Neural cell (in vitro differentiated cells): ENCODE measurements around the gene OGDH. TPM values are rescaled to one million over a fixed set of nuclear protein-coding genes. Genes with fewer than 3 reads are reported as not detected.

Experiments
- H2AFZ ChIP-seq: fragments of 200-600, 300-800 bp; sonication (generic), shearing (Covaris generic); 2 replicates; pipeline ENCODE4 v1.6.0; 2014; ENCODE audit warnings: low read depth, mild to moderate bottlenecking, antibody characterized with exemption, low read length, moderate library complexity
- H3F3A ChIP-seq: fragments of 200-600 bp; shearing (Covaris generic); 2 replicates; pipeline ENCODE4 v1.6.1; 2016; ENCODE audit warnings: mild to moderate bottlenecking, moderate library complexity, mixed read lengths, antibody characterized with exemption, low read length; ENCODE audit not compliant: insufficient read depth, poor library complexity, severe bottlenecking
- H3K27ac ChIP-seq: fragments of 200-600, 300-800 bp; sonication (generic), shearing (Covaris generic); 2 replicates; pipeline ENCODE4 v1.5.1; 2014; ENCODE audit warnings: mild to moderate bottlenecking, low read length, moderate library complexity
- H3K27me3 ChIP-seq: fragments of 300-800, 200-600 bp; sonication (generic), shearing (Covaris generic); 2 replicates; pipeline ENCODE4 v1.6.0; 2014; ENCODE audit warnings: mild to moderate bottlenecking, low read depth, low read length, moderate library complexity; ENCODE audit not compliant: insufficient read depth
- H3K36me3 ChIP-seq: fragments of 300-800, 200-600 bp; sonication (generic), shearing (Covaris generic); 2 replicates; pipeline ENCODE4 v1.5.1; 2014; ENCODE audit warnings: mild to moderate bottlenecking, antibody characterized with exemption, low read length, moderate library complexity; ENCODE audit not compliant: insufficient read depth
- H3K4me2 ChIP-seq: fragments of 300-800, 200-600 bp; sonication (generic), shearing (Covaris generic); 2 replicates; pipeline ENCODE4 v1.6.0; 2014; ENCODE audit warnings: mild to moderate bottlenecking, low read length
- H3K4me3 ChIP-seq: fragments of 300-800, 200-600 bp; sonication (generic), shearing (Covaris generic); 2 replicates; pipeline ENCODE4 v1.5.1; 2014; ENCODE audit warnings: mild to moderate bottlenecking, low read length, moderate library complexity
- H3K79me2 ChIP-seq: fragments of 200-600 bp; shearing (Covaris generic); replicated peaks from 2 replicates; pipeline ENCODE4 v1.6.0; 2014; ENCODE audit warnings: mild to moderate bottlenecking, low read length, moderate library complexity; ENCODE audit not compliant: insufficient read depth
- H3K9ac ChIP-seq: fragments of 300-800, 200-600 bp; sonication (generic), shearing (Covaris generic); 2 replicates; pipeline ENCODE4 v1.6.1; 2016; ENCODE audit warnings: mild to moderate bottlenecking, low read length, mixed read lengths
- H3K9me2 ChIP-seq: fragments of 200-600 bp; shearing (Covaris generic); 2 replicates; pipeline ENCODE4 v1.6.1; 2016; ENCODE audit warnings: mild to moderate bottlenecking, low read length, mixed read lengths; ENCODE audit not compliant: insufficient read depth
- H3K9me3 ChIP-seq: fragments of 200-600, 300-800 bp; sonication (generic), shearing (Covaris generic); 2 replicates; pipeline ENCODE4 v1.6.1; 2016; ENCODE audit warnings: mild to moderate bottlenecking, mixed run types, low read length, moderate library complexity, mixed read lengths
- H4K20me1 ChIP-seq: fragments of 200-600 bp; shearing (Covaris generic); 2 replicates; pipeline ENCODE4 v1.6.1; 2016; ENCODE audit warnings: mild to moderate bottlenecking, mixed run types; ENCODE audit not compliant: insufficient read depth
- EP300 ChIP-seq: fragments of 450-650 bp; conservative IDR thresholded peaks from 2 replicates; pipeline ENCODE4 v1.6.1; 2014; ENCODE audit warnings: antibody characterized with exemption, mild to moderate bottlenecking, moderate library complexity; ENCODE audit not compliant: poor library complexity, severe bottlenecking
- EZH2 ChIP-seq: fragments of 200-600, 300-800 bp; shearing (Covaris generic), sonication (generic); IDR thresholded peaks from 2 replicates; pipeline ENCODE4 v1.6.1; 2014; ENCODE audit warnings: antibody characterized with exemption, low read length, borderline replicate concordance, mild to moderate bottlenecking; ENCODE audit not compliant: insufficient read depth, poor library complexity, severe bottlenecking
- MXI1 ChIP-seq: fragments of 450-650 bp; conservative IDR thresholded peaks from 2 replicates; pipeline ENCODE4 v1.6.1; 2014; ENCODE audit warnings: antibody characterized with exemption, mild to moderate bottlenecking; ENCODE audit not compliant: poor library complexity, severe bottlenecking
- POLR2AphosphoS5 ChIP-seq: IDR thresholded peaks from 2 replicates; pipeline ENCODE4 v1.6.1; 2012
- RAD21 ChIP-seq: fragments of 450-650 bp; conservative IDR thresholded peaks from 2 replicates; pipeline ENCODE4 v1.6.1; 2014; ENCODE audit warnings: antibody characterized with exemption, mild to moderate bottlenecking, moderate library complexity
- TAF1 ChIP-seq: IDR thresholded peaks from 2 replicates; pipeline ENCODE4 v1.6.1; 2012; ENCODE audit warnings: low read depth
- polyA plus RNA-seq: library from polyadenylated mRNA; depleted of rRNA; stranded (reverse); fragments of >200 nt; gene quantifications from 2 replicates; pipeline ENCODE4 v1.2.3, GENCODE V29; 2014
- TF ChIP-seq, protein P1 (sequence below): fragments of 450-650 bp; IDR thresholded peaks from 2 replicates; pipeline ENCODE4 v1.5.1; 2014; ENCODE audit warnings: antibody characterized with exemption, mild to moderate bottlenecking, moderate library complexity; ENCODE audit not compliant: poor library complexity, severe bottlenecking

The OGDH gene
- polyA plus RNA-seq, 1 donor from 2014 or later, result 16.9 TPM

DNA sequence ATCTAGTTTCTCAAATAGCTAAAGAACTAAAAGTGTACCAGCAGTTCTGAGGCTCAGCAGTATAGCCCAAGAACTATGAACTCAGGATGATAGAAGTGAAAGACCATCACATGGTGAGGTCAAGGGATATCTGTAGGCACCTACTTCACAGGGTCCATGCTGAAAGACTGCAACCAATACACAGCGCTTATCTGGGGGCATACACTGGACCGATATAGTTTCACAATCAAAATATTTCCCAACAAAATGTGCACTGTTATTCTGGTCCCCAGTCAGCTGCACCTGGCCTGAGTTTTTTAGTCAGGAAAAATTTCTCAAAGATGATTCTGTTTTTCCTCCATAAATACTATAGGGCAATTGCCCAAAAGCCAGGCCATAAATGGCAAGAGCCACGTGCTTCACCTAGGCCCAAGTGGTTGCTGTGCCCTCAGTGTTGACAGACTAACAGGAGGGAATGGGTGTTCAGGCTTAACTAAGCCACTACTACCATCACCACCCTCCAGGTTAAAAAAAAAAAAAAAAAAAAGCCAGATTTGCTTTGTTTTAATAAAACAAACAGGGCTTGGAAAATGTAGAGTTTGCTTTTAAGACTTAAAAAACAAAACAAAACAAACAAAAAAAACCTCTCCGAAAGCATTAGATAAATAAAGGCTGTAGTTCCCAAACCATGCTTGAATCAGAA lies 58.5 kb downstream of the OGDH start:
- H3K9me3 ChIP-seq, result peaks cover 7% of the 10 kb centered on the region
- TF ChIP-seq MXI1, result no peak
- no peak for TF ChIP-seq EZH2
- H3K27me3 ChIP-seq, result no peaks in the 10 kb centered on the region
- no peak overlapping the region for H2AFZ ChIP-seq
- no peaks in the 10 kb centered on the region for H4K20me1 ChIP-seq
- no peaks in the 10 kb centered on the region for H3K9me2 ChIP-seq
- H3K4me2 ChIP-seq, result no peak overlapping the region
- no peaks in the 10 kb centered on the region for H3F3A ChIP-seq
- H3K27ac ChIP-seq, result no peak overlapping the region
- H3K4me3 ChIP-seq, result no peak overlapping the region
- H3K36me3 ChIP-seq, result no peaks in the 10 kb centered on the region
- no peaks in the 10 kb centered on the region for H3K79me2 ChIP-seq
- H3K9ac ChIP-seq, result no peak overlapping the region

DNA sequence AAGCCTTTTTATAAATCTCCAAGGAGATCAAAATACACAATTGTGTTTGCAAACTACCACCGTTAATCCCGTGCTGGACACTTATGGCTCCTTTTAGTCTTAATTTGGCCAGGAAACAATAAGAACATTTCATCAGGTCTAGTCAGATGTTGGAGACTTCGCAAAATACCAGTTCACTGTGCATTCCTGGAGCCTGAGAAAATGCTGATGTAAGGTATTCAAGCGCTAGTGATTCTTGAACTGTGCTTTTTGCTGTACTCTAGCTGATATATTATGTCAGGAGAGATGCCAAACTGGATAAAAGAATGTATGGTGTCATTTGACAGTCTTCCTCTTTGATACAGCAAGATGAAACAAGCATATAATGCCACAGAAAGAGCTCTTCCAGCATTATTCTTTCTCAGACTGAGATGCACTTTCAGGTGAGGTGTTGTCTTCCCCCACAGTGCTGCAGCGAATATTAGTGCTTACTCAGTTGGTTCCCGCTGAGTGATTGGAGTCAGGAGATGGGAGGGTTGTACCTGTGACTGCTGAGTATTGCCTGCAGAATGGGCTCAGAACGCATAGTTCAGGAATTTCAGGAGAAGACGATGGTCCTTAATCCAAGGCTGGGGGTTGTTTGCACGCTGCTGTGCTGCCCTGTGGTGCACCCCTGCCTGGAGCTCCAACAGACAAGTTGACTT lies 59.2 kb downstream of the OGDH start:
- Histone ChIP-seq H3K27ac (no peak overlapping the region), H3F3A (no peaks in the 10 kb centered on the region), H3K27me3 (no peaks in the 10 kb centered on the region), H2AFZ (no peak overlapping the region), H3K9me2 (no peaks in the 10 kb centered on the region), H3K79me2 (no peaks in the 10 kb centered on the region), H3K36me3 (no peaks in the 10 kb centered on the region), H3K9me3 (peaks cover 5% of the 10 kb centered on the region), H3K4me2 (no peak overlapping the region), H3K4me3 (no peak overlapping the region), H4K20me1 (no peaks in the 10 kb centered on the region), H3K9ac (no peak overlapping the region)
- TF ChIP-seq, protein P1, sequence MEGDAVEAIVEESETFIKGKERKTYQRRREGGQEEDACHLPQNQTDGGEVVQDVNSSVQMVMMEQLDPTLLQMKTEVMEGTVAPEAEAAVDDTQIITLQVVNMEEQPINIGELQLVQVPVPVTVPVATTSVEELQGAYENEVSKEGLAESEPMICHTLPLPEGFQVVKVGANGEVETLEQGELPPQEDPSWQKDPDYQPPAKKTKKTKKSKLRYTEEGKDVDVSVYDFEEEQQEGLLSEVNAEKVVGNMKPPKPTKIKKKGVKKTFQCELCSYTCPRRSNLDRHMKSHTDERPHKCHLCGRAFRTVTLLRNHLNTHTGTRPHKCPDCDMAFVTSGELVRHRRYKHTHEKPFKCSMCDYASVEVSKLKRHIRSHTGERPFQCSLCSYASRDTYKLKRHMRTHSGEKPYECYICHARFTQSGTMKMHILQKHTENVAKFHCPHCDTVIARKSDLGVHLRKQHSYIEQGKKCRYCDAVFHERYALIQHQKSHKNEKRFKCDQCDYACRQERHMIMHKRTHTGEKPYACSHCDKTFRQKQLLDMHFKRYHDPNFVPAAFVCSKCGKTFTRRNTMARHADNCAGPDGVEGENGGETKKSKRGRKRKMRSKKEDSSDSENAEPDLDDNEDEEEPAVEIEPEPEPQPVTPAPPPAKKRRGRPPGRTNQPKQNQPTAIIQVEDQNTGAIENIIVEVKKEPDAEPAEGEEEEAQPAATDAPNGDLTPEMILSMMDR, result no peak
- TF ChIP-seq EZH2, result no peak
- no peak for TF ChIP-seq TAF1
- no peak for TF ChIP-seq EP300
- no peak for TF ChIP-seq POLR2AphosphoS5

GRCh38 chr7:44666566-44666965 lies 60.1 kb downstream of the OGDH start:
- Histone ChIP-seq H3K9ac (no peak overlapping the region), H3K4me3 (no peak overlapping the region), H3K79me2 (no peaks in the 10 kb centered on the region), H2AFZ (no peak overlapping the region), H3K9me2 (no peaks in the 10 kb centered on the region), H3K27ac (no peak overlapping the region), H4K20me1 (no peaks in the 10 kb centered on the region), H3F3A (no peaks in the 10 kb centered on the region), H3K27me3 (no peaks in the 10 kb centered on the region), H3K36me3 (no peaks in the 10 kb centered on the region), H3K4me2 (no peak overlapping the region), H3K9me3 (no peaks in the 10 kb centered on the region)
- TF ChIP-seq RAD21 (no peak), POLR2AphosphoS5 (no peak), TAF1 (no peak), EP300 (no peak), EZH2 (no peak)
- TF ChIP-seq, protein P1, result no peak
